Fibroblast of the conjunctiva (primary cell): ENCODE measurements around the gene STK10.
A peak's percentile ranks its signal among the peaks of the same experiment; 100 is the strongest.
"Not testable (repeated sequence)": the region's sequence is repeated elsewhere in the genome, so short reads cannot be mapped to it uniquely, and the experiment has no call there.

Source experiments
- DNase-seq: peaks from one replicate; pipeline ENCODE4 v3.0.0-alpha.2; 2010; ENCODE audit warnings: low read depth

Gene STK10

GRCh38 chr5:172188033-172188892, at the start of gene STK10:
Gene STK10, minus strand, starts transcription at chr5:172188224. Its CDS starts 182 bp downstream, at chr5:172188042.
- peak; percentile 86 for DNase-seq

DNA sequence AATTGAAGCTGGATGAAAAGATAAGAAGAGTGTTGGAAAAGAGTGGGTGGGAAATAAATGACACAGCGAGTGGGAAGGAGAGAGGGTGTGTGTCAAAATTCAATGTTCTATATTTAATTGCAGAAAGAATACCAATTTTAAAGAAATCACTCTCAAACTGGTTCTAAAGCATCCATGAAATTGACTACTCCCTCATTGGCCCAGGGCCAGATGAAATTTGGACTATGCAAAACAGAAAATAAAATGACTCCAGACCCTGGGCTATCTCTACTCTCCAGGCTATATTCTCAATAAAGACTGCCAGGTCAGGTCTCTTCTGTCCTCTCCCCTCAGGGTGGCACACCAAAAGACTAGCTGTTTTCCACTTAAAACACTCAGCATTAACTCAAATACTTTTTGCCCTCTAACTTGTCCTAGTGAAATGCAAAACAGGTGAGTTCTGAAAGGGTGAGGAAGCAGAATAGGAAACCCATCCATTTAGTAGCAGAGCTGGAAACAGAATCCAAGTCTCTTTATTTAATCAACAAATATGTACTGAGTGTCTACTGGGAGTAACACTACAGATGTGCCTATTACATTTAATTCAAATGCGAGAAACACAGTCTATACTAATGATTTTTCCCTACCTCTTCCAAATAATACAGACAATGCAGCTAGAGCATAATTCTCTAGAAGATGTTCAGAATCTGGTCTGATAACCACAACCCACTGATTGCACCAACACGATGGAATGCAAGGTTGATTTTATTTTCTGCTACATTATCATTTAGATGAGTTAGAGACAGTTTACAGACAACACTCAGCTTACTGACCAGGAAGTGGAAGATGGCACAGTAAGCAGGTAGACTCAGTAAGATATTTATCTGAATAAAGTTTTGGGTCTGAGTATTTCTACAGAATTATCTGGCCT, 48.1 kb upstream of the STK10 start:
- no peak for DNase-seq

DNA sequence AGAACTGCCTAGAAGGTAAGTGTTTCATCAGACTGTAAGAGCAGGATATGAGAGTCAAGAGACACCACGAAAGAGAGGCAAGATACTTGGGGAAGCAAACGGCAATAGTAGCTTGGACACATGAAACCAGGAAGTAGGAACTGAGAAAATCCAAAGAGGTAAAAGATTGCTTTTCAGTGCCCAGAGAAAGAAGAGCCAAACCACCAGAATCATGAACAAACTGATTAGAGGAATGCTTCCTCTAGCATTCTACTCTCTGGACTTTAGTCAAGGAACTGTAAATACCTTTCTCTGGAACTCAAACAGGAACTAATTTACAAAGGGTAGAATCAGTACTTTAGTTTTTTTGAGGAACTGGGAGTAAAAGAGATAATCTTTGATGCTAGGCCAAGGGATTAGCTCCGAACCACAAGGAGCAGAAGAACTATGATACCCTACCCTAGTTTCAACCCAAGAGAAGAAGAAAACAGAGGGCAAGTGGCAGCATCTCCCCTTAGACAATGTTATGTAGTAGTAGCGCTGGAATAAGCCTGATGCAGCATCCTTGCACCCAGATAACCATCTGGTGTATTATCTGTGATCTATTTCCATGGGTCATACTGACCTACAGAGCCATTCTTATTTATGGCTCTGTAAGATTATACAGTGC, 47.2 kb upstream of the STK10 start:
- no peak for DNase-seq

DNA sequence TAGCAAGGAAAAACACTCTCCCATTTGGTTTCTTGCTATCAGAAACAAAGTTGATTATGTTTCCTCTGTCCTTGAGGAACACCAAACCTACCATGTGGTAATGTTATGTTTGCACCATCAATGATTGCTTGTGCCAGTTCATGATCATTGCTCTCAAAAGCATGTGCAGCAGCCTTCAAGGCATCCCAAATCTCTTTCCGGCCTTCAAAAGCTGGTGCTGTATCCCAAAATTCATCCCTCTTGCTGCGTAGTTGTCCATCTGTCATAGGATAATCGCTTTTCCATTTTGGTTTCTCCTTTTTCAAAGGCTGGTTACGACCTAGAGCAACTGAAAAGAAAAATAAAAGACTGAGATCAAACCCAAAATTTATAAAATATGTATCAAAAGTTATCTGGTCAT, 46.0 kb upstream of the STK10 start:
- DNase-seq, result no peak

- DNase-seq, result no peak
Measured at GRCh38 chr5:172229904-172230303, 41.9 kb upstream of the STK10 start.

GRCh38 chr5:172224996-172225395, 37.0 kb upstream of the STK10 start:
- no peak for DNase-seq

DNA sequence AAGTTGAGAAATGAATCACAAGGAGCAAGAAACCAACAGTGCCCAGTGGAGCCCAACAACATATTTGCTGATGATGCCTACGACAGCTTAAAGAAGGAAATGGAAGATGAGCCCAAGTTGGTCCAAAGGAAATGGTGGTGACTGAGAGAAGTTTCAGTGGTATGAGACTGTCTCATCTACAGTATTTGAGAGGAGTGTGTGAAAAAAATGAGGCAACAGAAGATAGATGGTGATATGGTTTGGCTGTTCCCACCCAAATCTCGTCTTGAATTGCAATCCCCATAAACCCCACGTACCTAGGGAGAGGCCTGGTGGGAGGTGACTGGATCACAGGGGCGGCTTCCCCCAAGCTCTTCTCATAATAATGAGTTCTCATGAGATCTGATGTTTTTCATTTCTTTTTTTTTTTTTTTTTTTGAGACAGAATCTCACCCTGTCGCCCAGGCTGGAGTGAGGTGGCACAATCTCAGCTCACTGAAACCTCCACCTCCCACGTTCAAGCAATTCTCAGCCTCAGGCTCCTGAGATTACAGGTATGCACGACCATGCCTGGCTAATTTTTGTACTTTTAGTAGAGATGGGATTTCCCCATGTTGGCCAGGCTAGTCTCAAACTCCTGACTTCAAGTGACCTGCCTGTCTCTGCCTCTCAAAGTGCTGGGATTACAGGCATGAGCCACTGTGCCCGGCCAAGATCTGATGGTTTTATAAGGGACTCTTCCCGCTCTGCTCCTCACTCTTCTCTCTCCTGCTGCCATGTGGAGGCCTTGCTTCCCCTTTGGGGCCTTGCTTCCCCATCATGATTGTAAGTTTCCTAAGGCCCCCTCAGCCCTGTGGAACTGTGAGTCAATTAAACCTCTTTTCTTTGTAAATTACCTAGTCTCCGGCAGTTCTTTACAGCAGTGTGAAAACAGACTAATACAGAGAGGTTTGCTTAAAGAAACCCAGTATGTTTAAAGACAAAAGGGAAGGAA, 36.2 kb upstream of the STK10 start:
- no peak for DNase-seq

GRCh38 chr5:172219296-172219695, 31.3 kb upstream of the STK10 start:
- no peak for DNase-seq

GRCh38 chr5:172216345-172216744, 28.3 kb upstream of the STK10 start:
- DNase-seq, result no peak

DNA sequence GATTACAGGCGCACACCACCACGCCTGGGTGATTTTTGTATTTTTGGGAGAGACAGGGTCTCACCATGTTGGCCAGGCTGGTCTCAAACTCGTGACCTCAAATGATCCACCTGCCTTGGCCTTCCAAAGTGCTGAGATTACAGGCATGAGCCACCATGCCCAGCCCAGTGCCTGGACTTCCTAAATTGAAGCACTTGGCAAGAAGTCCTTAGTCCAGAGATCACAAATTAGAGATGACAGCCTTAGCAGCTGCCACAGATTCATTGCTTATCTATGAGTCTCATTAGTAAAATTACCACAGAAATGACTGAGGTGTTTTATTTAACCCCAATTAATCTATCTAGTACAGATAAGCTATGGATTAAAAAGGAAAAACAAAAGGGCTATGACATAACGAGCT, 25.1 kb upstream of the STK10 start:
- DNase-seq, result no peak

DNA sequence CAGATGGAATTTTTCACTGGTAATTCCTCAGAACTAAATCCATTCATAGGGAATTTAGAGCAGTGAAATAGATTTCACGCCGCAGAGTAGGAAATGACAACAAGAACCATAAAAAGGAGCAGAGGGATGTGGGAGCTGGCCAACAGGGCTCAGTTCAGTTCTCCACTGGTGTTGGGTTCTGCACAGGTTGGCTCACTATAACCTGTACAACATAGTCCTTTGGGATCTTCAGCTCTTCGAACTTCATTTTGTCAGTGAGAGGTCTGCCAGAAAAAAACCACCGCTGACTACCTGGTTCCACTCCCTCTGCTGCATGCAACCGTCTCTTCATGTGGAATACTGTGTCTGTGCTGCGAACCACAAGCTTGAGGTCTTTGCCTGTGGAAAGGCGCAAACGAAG, 23.7 kb upstream of the STK10 start:
- no peak for DNase-seq

GRCh38 chr5:172209714-172210113, 21.7 kb upstream of the STK10 start:
- no peak for DNase-seq

GRCh38 chr5:172207511-172207910, 19.5 kb upstream of the STK10 start:
- DNase-seq, result no peak

DNA sequence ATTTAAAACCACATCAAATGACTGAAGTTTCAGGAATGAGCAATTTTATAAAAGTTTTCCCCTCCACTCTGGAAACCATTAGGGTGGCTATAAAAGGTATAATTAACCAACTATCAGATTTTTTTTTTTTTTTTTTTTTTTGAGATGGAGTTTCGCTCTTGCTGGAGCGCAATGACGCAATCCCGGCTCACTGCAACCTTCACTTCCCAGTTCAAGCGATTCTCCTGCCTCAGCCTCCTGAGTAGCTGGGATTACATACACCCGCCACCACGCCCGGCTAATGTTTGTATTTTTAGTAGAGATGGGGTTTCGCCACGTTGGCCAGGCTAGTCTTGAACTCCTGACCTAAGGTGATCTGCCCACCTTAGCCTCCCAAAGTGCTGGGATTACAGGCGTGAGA, 18.0 kb upstream of the STK10 start:
- not testable (repeated sequence) for DNase-seq

GRCh38 chr5:172200476-172200875, 12.5 kb upstream of the STK10 start:
- no peak for DNase-seq

GRCh38 chr5:172199446-172199845, 11.4 kb upstream of the STK10 start:
- no peak for DNase-seq

DNA sequence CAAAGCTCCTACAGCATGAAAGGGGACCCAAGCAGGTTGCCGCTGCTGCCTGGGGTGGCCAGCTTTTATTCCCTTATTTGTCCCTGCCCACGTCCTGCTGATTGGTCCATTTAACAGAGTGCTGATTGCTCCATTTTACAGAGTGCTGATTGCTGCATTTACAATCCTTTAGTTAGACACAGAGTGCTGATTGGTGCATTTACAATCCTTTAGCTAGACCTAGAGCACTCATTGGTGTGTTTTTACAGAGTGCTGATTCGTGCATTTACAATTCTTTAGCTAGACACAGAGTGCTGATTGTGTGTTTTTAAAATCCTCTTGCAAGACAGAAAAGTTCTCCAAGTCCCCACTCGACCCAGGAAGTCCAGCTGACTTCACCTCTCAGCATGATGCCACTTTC, 9.8 kb upstream of the STK10 start:
- not testable (repeated sequence) for DNase-seq

DNA sequence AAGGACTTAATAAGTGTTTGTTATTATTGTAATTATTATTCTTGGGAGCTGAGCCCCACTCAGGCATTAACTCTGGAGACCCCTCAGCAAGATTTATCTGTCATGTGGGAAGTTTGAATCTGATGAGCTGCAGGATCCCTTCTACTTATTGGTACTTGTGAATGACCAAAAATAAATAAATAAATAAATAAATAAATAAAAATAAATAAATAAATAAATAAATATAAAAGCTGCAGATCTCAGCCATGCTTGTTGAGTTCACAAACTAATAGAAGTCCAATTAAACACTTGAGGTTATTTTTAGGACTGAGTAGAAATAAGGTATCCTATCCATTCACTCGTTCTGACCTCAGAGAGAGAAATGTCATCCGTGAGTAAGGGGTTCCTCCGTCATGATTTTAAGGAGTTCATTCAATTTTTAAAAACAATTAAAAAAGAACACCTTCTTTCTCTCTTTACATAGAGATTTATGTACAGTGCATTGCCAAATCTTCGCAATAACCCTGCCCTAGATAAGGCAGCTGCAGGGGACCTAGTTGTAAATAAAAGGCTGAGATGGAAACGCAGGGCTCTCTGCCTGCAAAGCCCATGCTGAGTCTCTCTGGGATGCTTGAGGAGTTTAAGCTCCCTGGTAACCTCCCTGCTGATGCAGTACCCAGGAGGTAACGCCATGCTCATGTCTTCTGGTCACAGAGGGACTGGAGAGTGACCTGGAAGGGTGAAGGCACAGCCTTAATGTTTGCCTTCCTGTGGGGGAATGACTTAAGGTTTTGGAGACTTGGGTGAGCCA, 7.2 kb upstream of the STK10 start:
- DNase-seq, result no peak

- DNase-seq, result no peak
Measured at GRCh38 chr5:172193872-172194271, 5.8 kb upstream of the STK10 start, which contains the start of gene EFCAB9. Gene EFCAB9, plus strand, starts transcription at chr5:172194172. Its CDS starts 1 bp downstream, at chr5:172194173.

GRCh38 chr5:172189693-172190296, 1.8 kb upstream of the STK10 start:
- DNase-seq, result no peak
